NCI-H526 treated with DMSO at 0.1 percent for 48 hours (cell line): ENCODE measurements around the gene ACBD3.

ENCODE experiments used
- DNase-seq: peaks from one replicate; lab custom pipeline; 2025; lab: John Stamatoyannopoulos, UW

Gene ACBD3

GRCh38 chr1:226201029-226201593 lies 14.6 kb upstream of the ACBD3 start:
- no peak for DNase-seq

GRCh38 chr1:226199971-226200370 lies 13.4 kb upstream of the ACBD3 start:
- DNase-seq = no peak

- DNase-seq = no peak
Measured at GRCh38 chr1:226195144-226195543, 8.6 kb upstream of the ACBD3 start.

DNA sequence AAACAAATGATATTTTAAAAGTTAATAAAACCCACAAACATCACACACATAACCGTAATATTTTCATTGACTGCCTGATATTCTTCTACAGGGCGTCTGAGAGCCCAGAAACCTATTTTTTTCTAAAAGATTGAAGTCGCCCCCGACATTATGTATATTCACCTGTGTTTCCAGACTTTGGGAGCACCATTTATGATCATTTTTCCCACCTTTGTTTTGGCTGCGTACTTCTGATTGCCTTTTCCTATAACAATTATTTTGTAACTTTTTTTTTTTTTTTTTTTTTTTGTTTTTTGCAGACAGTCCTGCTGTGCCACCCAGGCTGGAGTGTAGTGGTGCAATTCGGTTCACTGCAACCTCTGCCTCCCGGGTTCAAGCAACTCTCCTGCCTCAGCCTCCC lies 839 bp upstream of the ACBD3 start:
- DNase-seq = no peak

- no peak for DNase-seq
Measured at GRCh38 chr1:226187019-226187322, 430 bp upstream of the ACBD3 start.

DNA sequence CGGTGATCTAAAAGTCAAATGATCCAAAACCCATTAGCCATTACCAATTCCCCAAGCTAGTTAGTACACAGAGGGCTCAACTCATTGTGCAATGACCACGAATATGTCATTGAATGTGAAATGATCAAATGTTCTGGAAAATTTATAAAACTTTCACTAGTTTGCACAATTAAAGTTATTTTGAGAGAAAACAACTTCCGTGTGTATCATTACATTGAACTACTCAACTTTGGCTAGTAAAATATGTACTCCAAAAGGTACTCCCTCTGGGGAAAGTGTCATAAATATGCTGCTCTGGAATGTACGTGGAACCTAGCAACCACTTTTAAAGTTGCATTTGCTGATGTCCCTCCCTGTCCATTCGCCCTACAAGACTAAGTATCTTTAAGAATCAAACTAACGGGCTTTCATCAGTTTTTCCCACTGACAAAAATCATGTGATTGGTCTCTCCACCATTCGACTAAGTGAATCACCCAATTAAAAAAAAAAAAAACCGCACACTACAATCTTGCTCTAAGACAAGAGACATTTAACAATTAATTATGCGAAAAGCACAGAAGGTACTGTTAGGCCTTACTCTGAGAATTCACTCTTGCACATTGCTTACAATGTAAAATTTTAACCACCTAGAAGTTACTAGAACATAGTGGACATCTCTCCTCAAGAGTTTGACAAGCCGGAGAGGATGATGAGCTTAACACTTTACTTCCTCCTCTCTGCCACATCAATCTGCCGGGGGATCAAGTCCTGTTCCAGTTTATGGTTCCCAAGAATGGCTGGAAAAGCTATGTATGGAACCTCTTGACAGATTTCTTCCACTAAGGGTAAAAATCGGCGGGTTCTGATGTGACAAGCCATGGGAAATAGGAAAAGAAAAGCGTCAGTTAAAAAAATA lies 1.2 kb downstream of the ACBD3 start:
- DNase-seq = no peak

DNA sequence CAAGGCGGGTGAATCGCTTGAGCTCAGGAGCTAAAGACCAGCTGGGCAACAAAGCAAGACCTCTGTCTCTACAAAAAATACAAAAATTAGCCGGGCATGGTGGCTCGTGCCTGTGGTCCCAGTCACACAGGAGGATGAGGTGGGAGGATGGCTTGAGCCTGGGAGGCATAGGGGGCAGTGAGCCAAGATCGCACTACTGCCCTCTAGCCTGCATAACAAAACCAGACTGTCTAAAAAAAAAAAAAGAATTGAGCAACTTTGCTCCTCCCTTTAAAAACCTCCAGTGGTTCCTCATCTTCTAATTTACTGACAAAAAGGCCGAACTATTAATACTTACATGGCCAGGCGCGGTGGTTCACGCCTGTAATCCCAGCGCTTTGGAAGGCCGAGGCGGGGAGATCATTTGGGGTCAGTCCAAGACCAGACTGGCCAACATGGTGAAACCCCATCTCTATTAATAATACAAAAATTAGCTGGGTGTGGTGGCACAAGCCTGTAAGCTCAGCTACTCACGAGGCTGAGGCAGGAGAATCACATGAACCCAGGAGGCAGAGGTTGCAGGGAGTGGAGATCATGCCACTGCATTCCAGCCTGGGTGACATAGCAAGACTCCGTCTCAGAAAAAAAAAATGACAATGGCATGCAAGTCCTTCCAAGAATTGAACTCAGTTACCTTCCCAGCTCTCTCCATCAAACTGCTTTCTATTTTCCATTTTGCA lies 4.4 kb downstream of the ACBD3 start:
- no peak for DNase-seq

GRCh38 chr1:226176870-226177269 lies 9.7 kb downstream of the ACBD3 start:
- no peak for DNase-seq

DNA sequence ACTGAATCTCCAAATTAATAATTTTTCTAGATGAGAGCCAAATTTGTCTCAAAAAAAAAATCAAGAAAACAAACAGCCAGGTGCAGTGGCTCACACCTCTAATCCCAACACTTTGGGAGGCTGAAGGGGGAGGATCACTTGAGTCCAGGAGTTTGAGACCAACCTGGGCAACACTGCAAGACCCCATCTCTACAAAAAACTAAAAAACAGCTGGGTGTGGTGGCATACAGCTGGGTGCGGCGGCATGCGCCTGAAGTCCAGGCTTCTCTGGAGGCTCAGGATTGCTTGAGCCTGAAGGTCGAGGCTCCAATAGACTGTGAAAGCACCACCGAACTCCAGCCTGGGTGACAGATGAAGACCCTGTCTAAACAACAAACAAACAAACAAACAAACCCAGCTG lies 14.0 kb downstream of the ACBD3 start:
- DNase-seq = no peak

GRCh38 chr1:226166341-226166740 lies 20.2 kb downstream of the ACBD3 start:
- DNase-seq = no peak

- no peak for DNase-seq
Measured at GRCh38 chr1:226164154-226164553, 22.4 kb downstream of the ACBD3 start.

GRCh38 chr1:226162898-226163297 lies 23.6 kb downstream of the ACBD3 start:
- DNase-seq = no peak

DNA sequence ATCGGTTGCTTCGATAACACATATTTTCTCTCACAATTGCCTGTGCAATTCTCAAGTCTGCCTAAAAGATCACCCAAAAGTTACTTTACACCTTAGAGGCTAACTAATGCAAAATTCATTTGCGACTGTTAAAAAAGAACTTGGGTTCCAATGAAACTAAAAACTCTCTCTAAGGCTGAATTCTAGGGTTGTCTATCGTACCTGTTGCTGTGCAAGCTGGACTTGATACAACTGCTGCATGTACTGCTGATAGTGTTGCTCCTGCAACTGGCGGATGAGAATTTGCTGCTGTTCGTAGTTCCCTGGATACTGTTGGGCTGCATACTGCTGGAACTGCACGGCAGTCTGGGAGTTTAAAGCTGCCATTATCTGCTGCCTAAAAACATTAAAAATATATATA lies 27.6 kb downstream of the ACBD3 start:
- DNase-seq = no peak

- no peak for DNase-seq
Measured at GRCh38 chr1:226158457-226158856, 28.1 kb downstream of the ACBD3 start.

- no peak for DNase-seq
Measured at GRCh38 chr1:226157761-226158316, 28.7 kb downstream of the ACBD3 start.

- no peak for DNase-seq
Measured at GRCh38 chr1:226154593-226154992, 31.9 kb downstream of the ACBD3 start.

GRCh38 chr1:226149806-226150205 lies 36.7 kb downstream of the ACBD3 start:
- DNase-seq = no peak

GRCh38 chr1:226148121-226148648 lies 38.4 kb downstream of the ACBD3 start:
- no peak for DNase-seq

- DNase-seq = no peak
Measured at GRCh38 chr1:226144045-226144444, 42.5 kb downstream of the ACBD3 start.

- no peak for DNase-seq
Measured at GRCh38 chr1:226135709-226136108, 50.8 kb downstream of the ACBD3 start.

- DNase-seq = peak; percentile 7
Measured at GRCh38 chr1:226135059-226135651, 51.4 kb downstream of the ACBD3 start.
